DOHH2 (cell line): Measurements from ENCODE around the gene PSPN.

Source experiments
- CTCF ChIP-seq: fragments of 200-600 bp; sonication (generic); IDR thresholded peaks from one replicate; pipeline ENCODE4 v1.5.1; 2014; ENCODE audit warnings: antibody characterized with exemption, mild to moderate bottlenecking, low read depth, low read length; ENCODE audit not compliant: poor library complexity, severe bottlenecking
- EZH2phosphoT487 ChIP-seq: fragments of 200-600 bp; sonication (generic); IDR thresholded peaks from 2 replicates; pipeline ENCODE4 v1.6.1; 2017; ENCODE audit warnings: borderline replicate concordance, mild to moderate bottlenecking, antibody characterized with exemption, low read length, moderate library complexity, mixed read lengths

GRCh38 chr19:6384381-6384780 is 8.6 kb upstream of the PSPN start:
- TF ChIP-seq CTCF (no peak), EZH2phosphoT487 (no peak)
